GM21381 (cell line): ENCODE measurements around the gene RETREG1.

Experiments
- ATAC-seq: cut with Tn5 transposase; IDR thresholded peaks from one replicate; pipeline ENCODE4 v1.9.1; 2021; ENCODE audit warnings: mild to moderate bottlenecking, moderate library complexity; ENCODE audit not compliant: unreplicated experiment

Gene RETREG1

DNA sequence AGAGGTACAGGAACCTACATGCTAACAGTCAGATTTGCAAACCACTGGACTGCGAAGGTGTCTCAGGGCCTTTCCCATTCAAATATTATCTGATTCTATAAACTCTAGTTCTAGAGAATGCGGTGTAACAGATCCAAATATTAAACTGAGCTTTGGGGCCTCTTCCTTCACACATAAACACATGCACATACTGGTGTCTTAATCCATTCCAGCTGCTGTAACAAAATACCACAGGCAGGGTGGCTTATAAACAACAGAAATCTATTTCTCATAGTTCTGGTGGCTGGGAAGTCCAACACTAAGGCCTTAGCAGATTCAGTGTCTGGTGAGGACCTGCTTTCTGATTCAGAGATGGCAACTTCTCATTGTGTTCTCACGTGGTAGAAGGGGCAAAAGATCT, 30.2 kb downstream of the RETREG1 start:
- no peak for ATAC-seq

- ATAC-seq: no peak
Observed at GRCh38 chr5:16585041-16585667, 31.6 kb downstream of the RETREG1 start.

GRCh38 chr5:16582081-16582480, 34.7 kb downstream of the RETREG1 start:
- no peak for ATAC-seq

GRCh38 chr5:16580382-16580781, 36.4 kb downstream of the RETREG1 start:
- no peak for ATAC-seq

GRCh38 chr5:16579142-16579847, 37.5 kb downstream of the RETREG1 start:
- ATAC-seq: no peak

GRCh38 chr5:16578474-16578883, 38.3 kb downstream of the RETREG1 start:
- ATAC-seq: no peak

DNA sequence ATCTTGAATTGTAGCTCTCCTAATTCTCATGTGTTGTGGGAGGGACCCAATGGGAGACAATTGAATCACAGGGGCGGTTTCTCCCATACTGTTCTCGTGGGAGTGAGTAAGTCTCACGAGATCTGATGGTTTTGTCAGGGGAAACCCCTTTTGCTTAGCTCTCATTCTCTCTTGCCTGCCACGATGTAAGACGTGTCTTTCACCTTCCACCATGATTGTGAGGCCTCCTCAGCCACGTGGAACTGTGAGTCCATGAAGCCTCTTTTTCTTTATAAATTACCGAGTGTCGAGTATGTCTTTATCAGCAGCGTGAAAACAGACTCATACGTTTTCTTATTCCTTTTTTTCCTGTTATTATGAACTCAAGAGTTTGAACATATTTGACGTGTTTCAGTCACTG, 39.1 kb downstream of the RETREG1 start:
- ATAC-seq: no peak

DNA sequence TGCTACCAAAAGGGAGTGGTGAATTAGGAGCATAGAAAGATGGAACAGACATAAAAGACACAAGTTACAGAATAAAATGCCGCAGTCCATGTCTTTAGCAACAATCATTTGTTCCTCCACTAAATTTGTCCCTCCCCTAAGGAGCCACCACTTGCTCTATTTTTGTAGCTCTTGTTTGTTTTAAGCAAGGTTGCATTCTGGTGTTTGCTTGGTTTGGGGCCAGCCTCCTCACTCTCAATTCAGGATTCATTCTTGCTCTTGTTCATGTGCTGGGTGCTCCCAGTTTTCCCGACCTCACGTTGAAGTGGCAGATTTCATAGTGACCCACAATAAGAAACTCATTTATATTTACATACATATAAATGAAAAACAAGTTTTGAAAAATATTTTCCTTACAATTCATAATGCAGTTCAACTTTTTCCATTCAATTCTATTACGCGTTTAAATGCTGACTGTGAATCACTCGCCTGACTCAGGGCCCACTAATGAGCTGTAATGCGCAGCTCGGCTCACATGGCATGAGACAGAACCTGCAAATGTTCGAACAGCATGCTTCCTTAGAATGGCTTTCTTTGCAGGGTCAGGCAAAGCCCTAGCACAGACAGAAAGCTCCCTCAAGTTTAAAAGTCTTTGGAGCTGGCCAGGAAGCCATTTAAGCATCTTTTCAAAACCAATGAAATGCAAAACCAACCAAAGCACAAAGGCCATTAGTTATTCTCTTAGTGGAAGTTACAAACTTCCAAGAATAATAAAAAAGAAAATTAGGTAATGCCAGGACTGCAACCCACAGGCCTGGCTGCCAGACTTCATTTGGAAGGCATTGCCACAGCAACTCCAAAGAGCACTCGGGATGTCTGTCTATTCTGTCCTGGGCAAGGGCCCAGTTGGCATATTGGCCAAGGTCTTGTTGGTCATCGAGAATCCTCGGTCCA, 41.7 kb downstream of the RETREG1 start:
- no peak for ATAC-seq

DNA sequence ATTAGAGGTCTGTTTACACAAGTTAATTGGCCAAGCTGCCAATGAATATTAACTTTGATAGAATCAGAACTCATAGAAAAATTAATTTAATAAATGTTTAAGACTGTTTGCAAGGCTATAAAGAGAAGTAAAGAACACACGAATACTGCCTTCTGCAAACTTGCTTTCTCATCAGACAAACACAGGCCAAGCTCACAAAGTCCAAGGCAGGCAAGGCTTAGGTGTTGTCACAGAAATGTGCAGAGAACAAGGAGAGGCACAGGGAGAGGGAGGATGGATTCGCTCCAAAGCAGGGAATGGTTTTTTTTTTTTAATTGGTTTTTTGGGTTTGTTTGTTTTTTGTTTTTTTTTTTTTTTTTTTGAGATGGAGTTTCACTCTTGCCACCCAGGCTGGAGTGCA, 43.4 kb downstream of the RETREG1 start:
- ATAC-seq: no peak

DNA sequence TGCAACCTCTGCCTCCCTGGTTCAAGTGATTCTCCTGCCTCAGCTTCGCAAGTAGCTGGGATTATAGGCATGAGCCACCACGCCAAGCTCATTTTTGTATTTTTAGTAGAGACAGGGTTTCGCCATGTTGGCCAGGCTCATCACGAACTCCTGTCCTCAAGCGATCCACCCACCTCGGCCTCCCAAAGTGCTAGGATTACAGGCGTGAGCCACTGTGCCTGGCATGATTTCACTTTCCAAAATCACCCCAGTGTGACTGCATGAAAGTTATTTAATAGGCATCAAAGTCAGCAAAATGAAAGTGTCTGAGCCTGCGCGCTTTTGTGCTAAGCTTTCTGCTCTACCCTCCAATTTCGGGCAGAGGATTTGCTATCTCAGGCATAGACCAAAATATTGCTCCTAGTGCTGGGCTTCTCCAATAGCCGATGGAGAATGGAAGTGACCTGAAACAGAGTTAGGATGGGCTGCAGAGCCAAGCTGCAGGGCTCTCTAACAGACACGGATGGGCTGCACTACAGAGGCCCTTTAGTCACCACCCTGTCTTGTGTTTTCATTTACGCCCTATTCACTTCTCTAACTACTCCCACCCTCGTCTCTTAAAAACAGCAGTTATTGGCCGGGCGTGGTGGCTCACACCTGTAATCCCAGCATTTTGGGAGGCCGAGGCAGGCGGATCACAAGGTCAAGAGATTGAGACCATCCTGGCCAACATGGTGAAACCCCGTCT, 44.3 kb downstream of the RETREG1 start:
- no peak for ATAC-seq

DNA sequence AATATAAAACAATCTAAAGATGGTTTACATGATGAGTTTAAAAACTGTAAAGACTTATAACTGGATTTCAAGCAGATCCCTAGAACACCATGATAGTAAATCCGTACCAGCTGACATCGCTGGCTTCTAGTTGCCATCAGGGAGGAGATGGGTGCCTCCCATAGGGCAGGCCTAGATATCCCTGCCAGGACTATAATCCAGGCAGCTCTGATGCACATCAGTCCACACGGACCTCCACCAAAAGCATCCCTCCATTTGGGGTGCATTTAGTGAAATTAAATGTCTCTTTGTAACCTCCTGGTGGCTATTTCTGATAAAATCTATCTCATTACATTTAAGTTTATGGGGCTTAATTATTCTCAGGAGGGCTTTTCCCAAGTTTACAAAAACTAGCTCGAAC, 45.8 kb downstream of the RETREG1 start:
- no peak for ATAC-seq

- ATAC-seq: no peak
Observed at GRCh38 chr5:16570121-16570815, 46.5 kb downstream of the RETREG1 start.

DNA sequence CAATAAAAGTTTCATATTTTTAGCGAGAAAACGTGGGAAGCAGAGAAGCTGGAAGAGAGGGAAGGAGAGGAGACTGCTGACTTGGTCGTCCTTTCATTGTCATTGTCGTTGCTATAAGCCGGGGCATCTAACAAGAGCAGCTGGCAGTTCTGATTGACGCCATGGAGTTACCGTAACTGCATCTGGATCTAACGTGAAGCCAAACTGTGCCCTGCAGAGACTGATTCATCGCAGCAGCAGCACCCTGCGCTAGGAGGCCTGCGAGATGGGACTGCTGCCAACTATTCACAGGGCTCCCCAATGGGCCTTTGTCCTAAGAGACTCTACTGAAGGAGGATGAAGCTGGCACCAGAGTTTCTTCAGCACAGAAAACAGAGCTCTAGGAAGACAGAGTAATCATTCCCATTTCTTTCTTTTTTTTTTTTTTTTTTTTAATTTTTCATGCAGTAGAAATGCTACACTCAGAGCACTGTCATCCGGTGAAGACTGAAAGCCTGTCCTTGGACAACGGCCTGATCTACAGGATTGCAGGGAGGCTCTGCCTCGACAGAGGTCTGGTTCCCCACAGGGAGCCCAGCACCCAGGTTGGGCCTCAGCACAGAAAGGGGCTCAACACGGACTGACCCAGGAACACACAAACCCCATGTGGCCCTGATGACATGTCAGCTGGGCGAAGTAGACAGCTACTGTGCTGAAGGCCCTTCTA, 47.8 kb downstream of the RETREG1 start:
- no peak for ATAC-seq

- no peak for ATAC-seq
Observed at GRCh38 chr5:16567365-16567764, 49.4 kb downstream of the RETREG1 start.

DNA sequence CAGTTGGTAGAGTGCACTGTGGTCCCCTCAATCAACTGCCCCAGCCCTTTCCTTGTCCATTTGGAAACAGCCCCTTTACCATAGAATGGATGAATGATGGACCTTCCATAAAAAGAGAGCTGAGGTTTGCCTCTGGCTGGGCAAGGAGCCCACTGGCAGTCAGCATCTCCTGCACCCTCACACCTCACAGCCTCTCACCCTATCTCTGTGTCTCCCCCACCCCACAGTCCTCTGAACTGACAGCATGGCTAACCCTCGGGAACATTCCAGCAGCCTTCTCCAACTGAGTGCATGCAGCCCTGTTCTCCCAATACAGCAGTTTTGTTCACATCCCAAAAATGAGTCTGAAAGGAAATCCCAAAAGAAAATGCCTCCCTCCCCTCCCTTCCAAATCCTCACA, 51.7 kb downstream of the RETREG1 start:
- no peak for ATAC-seq

- no peak for ATAC-seq
Observed at GRCh38 chr5:16564248-16564867, 52.4 kb downstream of the RETREG1 start.

DNA sequence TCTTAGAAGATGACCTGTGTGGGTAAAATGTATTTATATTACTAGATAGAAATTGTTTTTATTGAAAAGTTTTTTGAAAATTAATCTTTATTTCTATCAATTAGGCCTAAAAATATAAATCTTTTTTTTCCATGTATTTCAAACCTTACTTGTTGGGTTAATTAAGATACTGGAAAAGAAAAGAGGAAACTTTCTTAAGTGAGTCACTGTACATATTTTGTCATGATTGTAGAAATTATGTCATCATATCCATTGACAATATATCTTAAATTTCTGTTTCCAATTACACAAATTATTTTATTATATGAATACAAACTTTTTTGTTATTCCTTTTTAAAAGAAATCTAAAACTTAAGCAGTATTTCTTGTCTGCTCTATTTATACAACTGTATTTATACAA, 53.1 kb downstream of the RETREG1 start:
- no peak for ATAC-seq

GRCh38 chr5:16561660-16562059, 55.1 kb downstream of the RETREG1 start:
- ATAC-seq: no peak

- no peak for ATAC-seq
Observed at GRCh38 chr5:16559702-16560101, 57.1 kb downstream of the RETREG1 start.
